ENCODE measurements around the gene TRMT10A.

Gene TRMT10A

DNA sequence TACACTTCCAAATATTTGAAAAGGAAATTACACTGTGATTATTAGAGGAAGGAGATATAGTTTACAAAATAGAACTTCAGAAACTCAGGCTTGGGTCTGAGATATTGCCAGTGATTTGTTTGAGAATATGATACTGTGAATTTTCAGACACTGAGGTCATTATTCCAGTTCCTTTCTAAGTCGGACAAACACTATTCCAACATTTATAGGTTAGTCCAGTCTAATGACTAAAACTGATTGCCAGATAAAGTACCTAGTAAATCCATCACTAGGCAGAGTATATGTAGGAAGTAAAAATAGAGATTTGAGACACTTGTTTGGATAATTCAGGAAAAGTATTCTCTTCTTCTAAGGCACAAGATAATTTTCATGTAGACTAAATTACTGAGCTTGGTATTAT is 24.0 kb upstream of the TRMT10A start:
- peak overlapping the region in 1 of 2 donors; percentile 6 for H3K4me3 ChIP-seq (ENCODE audit: low read depth in 1 of 2, low read length in 2 of 2)
- no peak overlapping the region for H3K27ac ChIP-seq (ENCODE audit: low read depth, low read length)

GRCh38 chr4:99587309-99587708 is 23.5 kb upstream of the TRMT10A start:
- peaks cover 5 to 19% of the 10 kb centered on the region in 2 donors for H3K36me3 ChIP-seq (ENCODE audit: control insufficient read depth in 1 of 2, insufficient read depth in 2 of 2, low read length in 2 of 2)
- no peaks in the 10 kb centered on the region for H3K9me3 ChIP-seq (ENCODE audit: control insufficient read depth in 1 of 2, low read length in 2 of 2)
- H3K27me3 ChIP-seq (ENCODE audit: control insufficient read depth in 1 of 2, insufficient read depth in 2 of 2, low read length in 2 of 2): no peaks in the 10 kb centered on the region
- peaks cover 11 to 40% of the 10 kb centered on the region in 2 donors for H3K4me1 ChIP-seq (ENCODE audit: control insufficient read depth in 1 of 2, insufficient read depth in 2 of 2, low read length in 2 of 2)
- H3K27ac ChIP-seq (ENCODE audit: low read depth, low read length): no peak overlapping the region
- H3K9ac ChIP-seq (ENCODE audit: low read depth in 1 of 2, low read length in 2 of 2): no peak overlapping the region
- H3K4me3 ChIP-seq (ENCODE audit: low read depth in 1 of 2, low read length in 2 of 2): peak overlapping the region; percentile 3 to 6

More for the DNA sequence above, 24.0 kb upstream of the TRMT10A start:
- H3K9me3 ChIP-seq (ENCODE audit: control insufficient read depth in 1 of 2, low read length in 2 of 2): no peaks in the 10 kb centered on the region
- peaks cover 11 to 35% of the 10 kb centered on the region in 2 donors for H3K4me1 ChIP-seq (ENCODE audit: control insufficient read depth in 1 of 2, insufficient read depth in 2 of 2, low read length in 2 of 2)
- H3K36me3 ChIP-seq (ENCODE audit: control insufficient read depth in 1 of 2, insufficient read depth in 2 of 2, low read length in 2 of 2): peaks cover 5 to 19% of the 10 kb centered on the region in 2 donors
- H3K27me3 ChIP-seq (ENCODE audit: control insufficient read depth in 1 of 2, insufficient read depth in 2 of 2, low read length in 2 of 2): no peaks in the 10 kb centered on the region
- H3K9ac ChIP-seq (ENCODE audit: low read depth in 1 of 2, low read length in 2 of 2): no peak overlapping the region

GRCh38 chr4:99586797-99587196 is 23.0 kb upstream of the TRMT10A start:
- no peaks in the 10 kb centered on the region for H3K27me3 ChIP-seq (ENCODE audit: control insufficient read depth in 1 of 2, insufficient read depth in 2 of 2, low read length in 2 of 2)
- peaks cover 11 to 40% of the 10 kb centered on the region in 2 donors for H3K4me1 ChIP-seq (ENCODE audit: control insufficient read depth in 1 of 2, insufficient read depth in 2 of 2, low read length in 2 of 2)
- no peak overlapping the region for H3K9ac ChIP-seq (ENCODE audit: low read depth in 1 of 2, low read length in 2 of 2)
- H3K27ac ChIP-seq (ENCODE audit: low read depth, low read length): no peak overlapping the region
- no peak overlapping the region for H3K4me3 ChIP-seq (ENCODE audit: low read depth in 1 of 2, low read length in 2 of 2)
- no peaks in the 10 kb centered on the region for H3K9me3 ChIP-seq (ENCODE audit: control insufficient read depth in 1 of 2, low read length in 2 of 2)
- H3K36me3 ChIP-seq (ENCODE audit: control insufficient read depth in 1 of 2, insufficient read depth in 2 of 2, low read length in 2 of 2): peaks cover 8 to 18% of the 10 kb centered on the region in 2 donors

DNA sequence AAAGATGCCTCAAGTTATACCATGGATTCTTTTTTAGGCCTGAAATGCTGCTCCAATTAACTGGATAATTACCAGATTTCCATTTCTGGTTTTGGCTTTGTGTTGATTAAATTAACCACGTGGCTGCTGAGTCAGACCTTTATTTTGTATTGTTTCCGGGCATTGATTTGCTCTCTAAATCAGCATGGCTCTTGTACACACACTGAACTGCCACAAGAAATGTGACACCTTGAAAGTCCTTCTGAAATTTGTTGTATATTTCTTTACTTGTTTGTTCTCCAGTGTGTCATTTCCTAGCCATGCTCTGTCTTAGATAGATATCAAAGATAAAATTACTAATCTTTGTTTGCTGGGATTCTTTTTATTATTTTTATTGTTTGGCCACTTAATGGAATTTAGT is 22.5 kb upstream of the TRMT10A start:
- H3K27me3 ChIP-seq (ENCODE audit: control insufficient read depth in 1 of 2, insufficient read depth in 2 of 2, low read length in 2 of 2): no peaks in the 10 kb centered on the region
- H3K27ac ChIP-seq (ENCODE audit: low read depth, low read length): peak overlapping the region; percentile 22
- H3K36me3 ChIP-seq (ENCODE audit: control insufficient read depth in 1 of 2, insufficient read depth in 2 of 2, low read length in 2 of 2): peaks cover 11 to 18% of the 10 kb centered on the region in 2 donors
- H3K9ac ChIP-seq (ENCODE audit: low read depth in 1 of 2, low read length in 2 of 2): no peak overlapping the region
- H3K4me3 ChIP-seq (ENCODE audit: low read depth in 1 of 2, low read length in 2 of 2): no peak overlapping the region
- H3K9me3 ChIP-seq (ENCODE audit: control insufficient read depth in 1 of 2, low read length in 2 of 2): no peaks in the 10 kb centered on the region
- peaks cover 11 to 40% of the 10 kb centered on the region in 2 donors for H3K4me1 ChIP-seq (ENCODE audit: control insufficient read depth in 1 of 2, insufficient read depth in 2 of 2, low read length in 2 of 2)

- no peaks in the 10 kb centered on the region for H3K9me3 ChIP-seq (ENCODE audit: control insufficient read depth in 1 of 2, low read length in 2 of 2)
- H3K36me3 ChIP-seq (ENCODE audit: control insufficient read depth in 1 of 2, insufficient read depth in 2 of 2, low read length in 2 of 2): peaks cover 6 to 11% of the 10 kb centered on the region in 2 donors
- no peaks in the 10 kb centered on the region for H3K27me3 ChIP-seq (ENCODE audit: control insufficient read depth in 1 of 2, insufficient read depth in 2 of 2, low read length in 2 of 2)
- H3K4me3 ChIP-seq (ENCODE audit: low read depth in 1 of 2, low read length in 2 of 2): peak overlapping the region in 1 of 2 donors; percentile 35
- H3K9ac ChIP-seq (ENCODE audit: low read depth in 1 of 2, low read length in 2 of 2): no peak overlapping the region
- peaks cover 11 to 40% of the 10 kb centered on the region in 2 donors for H3K4me1 ChIP-seq (ENCODE audit: control insufficient read depth in 1 of 2, insufficient read depth in 2 of 2, low read length in 2 of 2)
- no peak overlapping the region for H3K27ac ChIP-seq (ENCODE audit: low read depth, low read length)
These were observed 21.7 kb upstream of the TRMT10A start for GRCh38 chr4:99585516-99585915.

DNA sequence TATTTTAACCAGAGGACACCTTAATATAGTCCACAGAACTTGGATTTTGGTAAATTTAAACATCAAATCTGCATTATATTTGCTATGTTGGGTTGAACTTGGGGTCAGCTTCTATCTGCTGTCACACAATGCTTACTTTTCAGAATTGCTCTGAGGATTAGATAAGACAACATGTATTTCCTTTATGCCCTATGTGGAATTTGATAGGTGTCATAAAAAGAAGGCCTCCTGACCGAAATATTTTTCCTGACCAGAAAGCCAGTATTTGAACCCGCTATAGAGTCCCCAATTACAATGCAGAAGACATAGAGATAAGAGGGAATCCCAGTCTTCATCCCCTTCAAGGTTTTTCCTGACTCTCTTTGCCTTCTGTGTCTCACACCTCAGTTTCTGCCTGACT is 14.9 kb upstream of the TRMT10A start:
- no peaks in the 10 kb centered on the region for H3K9me3 ChIP-seq (ENCODE audit: control insufficient read depth in 1 of 2, low read length in 2 of 2)
- H3K27ac ChIP-seq (ENCODE audit: low read depth, low read length): no peak overlapping the region
- H3K27me3 ChIP-seq (ENCODE audit: control insufficient read depth in 1 of 2, insufficient read depth in 2 of 2, low read length in 2 of 2): no peaks in the 10 kb centered on the region
- H3K4me3 ChIP-seq (ENCODE audit: low read depth in 1 of 2, low read length in 2 of 2): peak overlapping the region; percentile 60 to 61
- peaks cover 6 to 8% of the 10 kb centered on the region in 2 donors for H3K36me3 ChIP-seq (ENCODE audit: control insufficient read depth in 1 of 2, insufficient read depth in 2 of 2, low read length in 2 of 2)
- peak overlapping the region in 1 of 2 donors; percentile 20 for H3K9ac ChIP-seq (ENCODE audit: low read depth in 1 of 2, low read length in 2 of 2)
- peaks cover 10 to 22% of the 10 kb centered on the region in 2 donors for H3K4me1 ChIP-seq (ENCODE audit: control insufficient read depth in 1 of 2, insufficient read depth in 2 of 2, low read length in 2 of 2)

DNA sequence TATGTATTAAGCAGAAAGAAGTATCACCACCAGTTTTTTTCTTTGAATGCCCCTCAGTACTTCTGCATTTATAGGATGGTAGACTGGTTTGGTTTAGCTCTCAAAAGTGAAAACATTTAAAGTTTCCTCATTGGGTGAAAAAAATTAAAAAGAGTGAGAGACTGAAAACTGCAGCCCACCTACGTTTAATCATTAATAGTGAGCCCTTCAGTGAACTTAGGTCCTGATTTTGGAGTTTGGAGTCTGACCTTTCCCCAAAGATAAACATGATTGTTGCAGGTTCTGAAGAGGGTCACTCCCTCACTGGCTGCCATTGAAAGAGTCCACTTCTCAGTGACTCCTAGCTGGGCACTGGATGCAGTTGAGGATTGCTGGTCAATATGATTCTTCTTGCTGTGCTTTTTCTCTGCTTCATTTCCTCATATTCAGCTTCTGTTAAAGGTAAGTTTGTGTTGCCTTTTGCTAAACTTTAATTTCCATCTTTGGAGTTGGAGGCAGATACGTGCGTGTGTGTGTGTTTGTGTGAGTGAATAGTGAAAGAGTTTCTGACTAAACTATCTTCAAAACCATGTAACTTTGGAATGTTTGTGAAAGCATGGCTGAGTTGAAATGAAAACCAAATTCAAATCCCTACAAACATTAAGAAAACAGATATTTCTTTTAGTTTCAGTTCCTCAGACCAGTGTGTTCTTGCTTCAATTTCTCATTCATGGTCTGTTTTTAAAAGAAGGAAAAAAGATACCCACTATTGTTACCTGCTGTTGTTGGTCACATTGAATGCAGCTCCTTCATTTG is 10.9 kb upstream of the TRMT10A start, which contains the start of gene MTTP:
TSS of gene MTTP (plus strand) at position 295 of the 795 bp plus-strand sequence. CDS start at position 381, 86 bp downstream.
- peak within 1 kb of the TSS; percentile 75 to 78 for H3K4me3 ChIP-seq (ENCODE audit: low read depth in 1 of 2, low read length in 2 of 2)
- H3K36me3 ChIP-seq (ENCODE audit: control insufficient read depth in 1 of 2, insufficient read depth in 2 of 2, low read length in 2 of 2): peaks cover 0 to 2% of the 10 kb centered on the region in 2 donors
- H3K9me3 ChIP-seq (ENCODE audit: control insufficient read depth in 1 of 2, low read length in 2 of 2): no peaks in the 10 kb centered on the region
- no peaks in the 10 kb centered on the region for H3K27me3 ChIP-seq (ENCODE audit: control insufficient read depth in 1 of 2, insufficient read depth in 2 of 2, low read length in 2 of 2)
- peaks cover 11 to 17% of the 10 kb centered on the region in 2 donors for H3K4me1 ChIP-seq (ENCODE audit: control insufficient read depth in 1 of 2, insufficient read depth in 2 of 2, low read length in 2 of 2)
- peak within 1 kb of the TSS; percentile 39 for H3K27ac ChIP-seq (ENCODE audit: low read depth, low read length)
- H3K9ac ChIP-seq (ENCODE audit: low read depth in 1 of 2, low read length in 2 of 2): peak within 1 kb of the TSS; percentile 34 to 67

- Histone ChIP-seq H3K9ac (ENCODE audit: low read depth in 1 of 2, low read length in 2 of 2) (peak overlapping the region in 1 of 2 donors; percentile 67), H3K4me3 (ENCODE audit: low read depth in 1 of 2, low read length in 2 of 2) (peak overlapping the region in 1 of 2 donors; percentile 75), H3K9me3 (ENCODE audit: control insufficient read depth in 1 of 2, low read length in 2 of 2) (no peaks in the 10 kb centered on the region), H3K4me1 (ENCODE audit: control insufficient read depth in 1 of 2, insufficient read depth in 2 of 2, low read length in 2 of 2) (peaks cover 11 to 15% of the 10 kb centered on the region in 2 donors), H3K27ac (ENCODE audit: low read depth, low read length) (no peak overlapping the region), H3K36me3 (ENCODE audit: control insufficient read depth in 1 of 2, insufficient read depth in 2 of 2, low read length in 2 of 2) (no peaks in the 10 kb centered on the region), H3K27me3 (ENCODE audit: control insufficient read depth in 1 of 2, insufficient read depth in 2 of 2, low read length in 2 of 2) (no peaks in the 10 kb centered on the region)
These were observed 10.0 kb upstream of the TRMT10A start for GRCh38 chr4:99573735-99574368.

GRCh38 chr4:99572527-99573240 is 8.8 kb upstream of the TRMT10A start:
- Histone ChIP-seq H3K4me1 (ENCODE audit: control insufficient read depth in 1 of 2, insufficient read depth in 2 of 2, low read length in 2 of 2) (peaks cover 11% of the 10 kb centered on the region in 2 donors), H3K4me3 (ENCODE audit: low read depth in 1 of 2, low read length in 2 of 2) (no peak overlapping the region), H3K36me3 (ENCODE audit: control insufficient read depth in 1 of 2, insufficient read depth in 2 of 2, low read length in 2 of 2) (no peaks in the 10 kb centered on the region), H3K27ac (ENCODE audit: low read depth, low read length) (no peak overlapping the region), H3K9ac (ENCODE audit: low read depth in 1 of 2, low read length in 2 of 2) (no peak overlapping the region), H3K27me3 (ENCODE audit: control insufficient read depth in 1 of 2, insufficient read depth in 2 of 2, low read length in 2 of 2) (no peaks in the 10 kb centered on the region), H3K9me3 (ENCODE audit: control insufficient read depth in 1 of 2, low read length in 2 of 2) (no peaks in the 10 kb centered on the region)

Data from duodenal mucosa (tissue), 2 donors.